ENCODE data around the gene HMGCL.
"Not testable (repeated sequence)": the region's sequence is repeated elsewhere in the genome, so short reads cannot be mapped to it uniquely, and the experiment has no call there.

The HMGCL gene

GRCh38 chr1:23825076-23825761, at the start of gene HMGCL:
Gene HMGCL (minus strand): TSS chr1:23825429. CDS start chr1:23825415, 14 bp downstream.
- peak; percentile 68 for DNase-seq

- DNase-seq, result no peak
These were observed 47.2 kb upstream of the HMGCL start for GRCh38 chr1:23872421-23872820.

GRCh38 chr1:23869051-23869450, 43.8 kb upstream of the HMGCL start:
- DNase-seq, result no peak

GRCh38 chr1:23868557-23869016, 43.4 kb upstream of the HMGCL start:
- no peak for DNase-seq

- DNase-seq, result peak; percentile 81
These were observed 42.8 kb upstream of the HMGCL start, which contains the start of gene FUCA1 for GRCh38 chr1:23867895-23868556. Gene FUCA1 (minus strand): TSS chr1:23868290. CDS start chr1:23868286, 4 bp downstream.

- DNase-seq, result no peak
These were observed 42.3 kb upstream of the HMGCL start for GRCh38 chr1:23867542-23867894.

GRCh38 chr1:23865543-23865930, 40.3 kb upstream of the HMGCL start:
- DNase-seq, result no peak

- DNase-seq, result no peak
These were observed 39.7 kb upstream of the HMGCL start for GRCh38 chr1:23864801-23865542.

GRCh38 chr1:23862640-23863039, 37.4 kb upstream of the HMGCL start:
- DNase-seq, result no peak

- DNase-seq, result no peak
These were observed 29.3 kb upstream of the HMGCL start for GRCh38 chr1:23854568-23854967.

GRCh38 chr1:23853124-23853523, 27.9 kb upstream of the HMGCL start:
- not testable (repeated sequence) for DNase-seq

- DNase-seq, result not testable (repeated sequence)
These were observed 26.2 kb upstream of the HMGCL start for GRCh38 chr1:23851406-23851805.

- no peak for DNase-seq
These were observed 23.7 kb upstream of the HMGCL start for GRCh38 chr1:23848673-23849616.

- not testable (repeated sequence) for DNase-seq
These were observed 22.4 kb upstream of the HMGCL start for GRCh38 chr1:23847482-23848095.

GRCh38 chr1:23845163-23845562, 19.9 kb upstream of the HMGCL start:
- DNase-seq, result no peak

GRCh38 chr1:23843644-23844043, 18.4 kb upstream of the HMGCL start:
- DNase-seq, result no peak

- no peak for DNase-seq
These were observed 13.2 kb upstream of the HMGCL start for GRCh38 chr1:23838401-23838866.

GRCh38 chr1:23837908-23838307, 12.7 kb upstream of the HMGCL start:
- DNase-seq, result no peak

GRCh38 chr1:23836037-23836436, 10.8 kb upstream of the HMGCL start:
- no peak for DNase-seq

GRCh38 chr1:23834156-23834555, 8.9 kb upstream of the HMGCL start:
- DNase-seq, result not testable (repeated sequence)

GRCh38 chr1:23827717-23828116, 2.5 kb upstream of the HMGCL start:
- no peak for DNase-seq

GRCh38 chr1:23826590-23826989, 1.4 kb upstream of the HMGCL start:
- not testable (repeated sequence) for DNase-seq
